Measurements from ENCODE around the gene PTPRT. TPM values are rescaled to one million over a fixed set of nuclear protein-coding genes. Genes with fewer than 3 reads are reported as not detected.

PTPRT gene
- polyA plus RNA-seq, 1 of the 3 experiments (the other 2 are of a cell fraction), result not detected

DNA sequence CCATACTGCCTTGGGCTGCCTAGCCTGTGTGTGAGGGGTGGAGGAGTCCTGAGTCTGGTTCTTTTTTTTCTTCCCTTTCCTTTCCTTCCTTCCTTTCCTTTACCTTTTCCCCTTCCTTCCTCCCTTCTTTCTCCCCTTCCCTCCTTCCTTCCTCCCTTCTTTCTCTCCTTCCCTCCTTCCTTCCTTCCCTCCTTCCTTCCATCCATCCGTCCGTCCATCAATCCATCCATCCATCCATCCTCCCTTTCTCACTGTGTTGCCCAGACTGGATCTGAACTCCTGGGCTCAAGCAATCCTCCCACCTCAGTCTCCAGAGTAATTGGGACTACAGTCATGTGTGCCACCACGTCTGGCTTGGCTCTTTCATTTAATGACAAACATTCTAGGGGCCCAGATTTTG, 820.8 kb downstream of the PTPRT start:
- POLR2A ChIA-PET, result no interaction called here
- Histone ChIP-seq H3K27me3 (ENCODE audit: insufficient read depth) (no peaks in the 10 kb centered on the region), H4K20me1 (ENCODE audit: insufficient read depth) (no peaks in the 10 kb centered on the region), H2AFZ (ENCODE audit: low read depth) (no peak overlapping the region), H3K27ac (ENCODE audit: low read depth in 2 of 2, low read length in 1 of 2) (no peak overlapping the region), H3K79me2 (ENCODE audit: insufficient read depth) (no peaks in the 10 kb centered on the region), H3K4me1 (ENCODE audit: control insufficient read depth in 1 of 2, insufficient read depth in 2 of 2, low read depth in 1 of 2, low read length in 1 of 2) (no peaks in the 10 kb centered on the region), H3K9me2 (no peaks in the 10 kb centered on the region), H3K36me3 (replicated peaks in 1 of 2; ENCODE audit: control insufficient read depth in 1 of 2, insufficient read depth in 2 of 2, low read length in 1 of 2) (no peaks in the 10 kb centered on the region), H3F3A (replicated peaks; ENCODE audit: insufficient read depth) (no peaks in the 10 kb centered on the region), H3K4me3 (ENCODE audit: low read depth in 2 of 2, low read length in 1 of 2) (no peak overlapping the region), H3K4me2 (no peak overlapping the region), H3K9me3 (no peaks in the 10 kb centered on the region), H3K9ac (no peak overlapping the region)
- WGBS (ENCODE audit: low lambda C conversion rate), result 45% methylated on average over 3 of the region's 3 CpGs
- CTCF ChIA-PET, result no interaction called here
- no peak for DNase-seq
- TF ChIP-seq RAD21 (IDR thresholded peaks at IDR 0.05; ENCODE audit: low read length) (no peak), SMC3 (IDR thresholded peaks at IDR 0.05; ENCODE audit: low read depth, low read length) (no peak), POLR2AphosphoS5 (IDR thresholded peaks at IDR 0.05; ENCODE audit: low read depth, low read length) (no peak), GATA2 (CRISPR knock-in tag; IDR thresholded peaks at IDR 0.05) (no peak), ELF1 (IDR thresholded peaks at IDR 0.05) (no peak), JUND (IDR thresholded peaks at IDR 0.05) (no peak), TAF1 (IDR thresholded peaks at IDR 0.05; ENCODE audit: borderline replicate concordance, low read depth, low read length) (no peak), MEF2A (IDR thresholded peaks at IDR 0.05; ENCODE audit: borderline replicate concordance, low read depth) (no peak), GABPA (IDR thresholded peaks at IDR 0.05; ENCODE audit: low read depth) (no peak), RXRA (IDR thresholded peaks at IDR 0.05; ENCODE audit: borderline replicate concordance, low read depth) (no peak), RCOR1 (IDR thresholded peaks at IDR 0.05; ENCODE audit: low read length) (no peak), TEAD4 (IDR thresholded peaks at IDR 0.05; ENCODE audit: borderline replicate concordance, insufficient read depth) (no peak), YY1 (IDR thresholded peaks at IDR 0.05; ENCODE audit: low read depth) (no peak)
- TF ChIP-seq, protein P1, sequence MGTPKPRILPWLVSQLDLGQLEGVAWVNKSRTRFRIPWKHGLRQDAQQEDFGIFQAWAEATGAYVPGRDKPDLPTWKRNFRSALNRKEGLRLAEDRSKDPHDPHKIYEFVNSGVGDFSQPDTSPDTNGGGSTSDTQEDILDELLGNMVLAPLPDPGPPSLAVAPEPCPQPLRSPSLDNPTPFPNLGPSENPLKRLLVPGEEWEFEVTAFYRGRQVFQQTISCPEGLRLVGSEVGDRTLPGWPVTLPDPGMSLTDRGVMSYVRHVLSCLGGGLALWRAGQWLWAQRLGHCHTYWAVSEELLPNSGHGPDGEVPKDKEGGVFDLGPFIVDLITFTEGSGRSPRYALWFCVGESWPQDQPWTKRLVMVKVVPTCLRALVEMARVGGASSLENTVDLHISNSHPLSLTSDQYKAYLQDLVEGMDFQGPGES (IDR thresholded peaks at IDR 0.05; ENCODE audit: low read depth, low read length), result no peak
- TF ChIP-seq, protein P2, sequence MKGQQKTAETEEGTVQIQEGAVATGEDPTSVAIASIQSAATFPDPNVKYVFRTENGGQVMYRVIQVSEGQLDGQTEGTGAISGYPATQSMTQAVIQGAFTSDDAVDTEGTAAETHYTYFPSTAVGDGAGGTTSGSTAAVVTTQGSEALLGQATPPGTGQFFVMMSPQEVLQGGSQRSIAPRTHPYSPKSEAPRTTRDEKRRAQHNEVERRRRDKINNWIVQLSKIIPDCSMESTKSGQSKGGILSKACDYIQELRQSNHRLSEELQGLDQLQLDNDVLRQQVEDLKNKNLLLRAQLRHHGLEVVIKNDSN (IDR thresholded peaks at IDR 0.05; ENCODE audit: borderline replicate concordance, low read depth), result no peak
- TF ChIP-seq, protein P3, sequence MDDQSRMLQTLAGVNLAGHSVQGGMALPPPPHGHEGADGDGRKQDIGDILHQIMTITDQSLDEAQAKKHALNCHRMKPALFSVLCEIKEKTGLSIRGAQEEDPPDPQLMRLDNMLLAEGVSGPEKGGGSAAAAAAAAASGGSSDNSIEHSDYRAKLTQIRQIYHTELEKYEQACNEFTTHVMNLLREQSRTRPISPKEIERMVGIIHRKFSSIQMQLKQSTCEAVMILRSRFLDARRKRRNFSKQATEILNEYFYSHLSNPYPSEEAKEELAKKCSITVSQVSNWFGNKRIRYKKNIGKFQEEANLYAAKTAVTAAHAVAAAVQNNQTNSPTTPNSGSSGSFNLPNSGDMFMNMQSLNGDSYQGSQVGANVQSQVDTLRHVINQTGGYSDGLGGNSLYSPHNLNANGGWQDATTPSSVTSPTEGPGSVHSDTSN (IDR thresholded peaks at IDR 0.05), result no peak
- TF ChIP-seq, protein P4, sequence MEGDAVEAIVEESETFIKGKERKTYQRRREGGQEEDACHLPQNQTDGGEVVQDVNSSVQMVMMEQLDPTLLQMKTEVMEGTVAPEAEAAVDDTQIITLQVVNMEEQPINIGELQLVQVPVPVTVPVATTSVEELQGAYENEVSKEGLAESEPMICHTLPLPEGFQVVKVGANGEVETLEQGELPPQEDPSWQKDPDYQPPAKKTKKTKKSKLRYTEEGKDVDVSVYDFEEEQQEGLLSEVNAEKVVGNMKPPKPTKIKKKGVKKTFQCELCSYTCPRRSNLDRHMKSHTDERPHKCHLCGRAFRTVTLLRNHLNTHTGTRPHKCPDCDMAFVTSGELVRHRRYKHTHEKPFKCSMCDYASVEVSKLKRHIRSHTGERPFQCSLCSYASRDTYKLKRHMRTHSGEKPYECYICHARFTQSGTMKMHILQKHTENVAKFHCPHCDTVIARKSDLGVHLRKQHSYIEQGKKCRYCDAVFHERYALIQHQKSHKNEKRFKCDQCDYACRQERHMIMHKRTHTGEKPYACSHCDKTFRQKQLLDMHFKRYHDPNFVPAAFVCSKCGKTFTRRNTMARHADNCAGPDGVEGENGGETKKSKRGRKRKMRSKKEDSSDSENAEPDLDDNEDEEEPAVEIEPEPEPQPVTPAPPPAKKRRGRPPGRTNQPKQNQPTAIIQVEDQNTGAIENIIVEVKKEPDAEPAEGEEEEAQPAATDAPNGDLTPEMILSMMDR (IDR thresholded peaks at IDR 0.05), result no peak
- TF ChIP-seq, protein P5, sequence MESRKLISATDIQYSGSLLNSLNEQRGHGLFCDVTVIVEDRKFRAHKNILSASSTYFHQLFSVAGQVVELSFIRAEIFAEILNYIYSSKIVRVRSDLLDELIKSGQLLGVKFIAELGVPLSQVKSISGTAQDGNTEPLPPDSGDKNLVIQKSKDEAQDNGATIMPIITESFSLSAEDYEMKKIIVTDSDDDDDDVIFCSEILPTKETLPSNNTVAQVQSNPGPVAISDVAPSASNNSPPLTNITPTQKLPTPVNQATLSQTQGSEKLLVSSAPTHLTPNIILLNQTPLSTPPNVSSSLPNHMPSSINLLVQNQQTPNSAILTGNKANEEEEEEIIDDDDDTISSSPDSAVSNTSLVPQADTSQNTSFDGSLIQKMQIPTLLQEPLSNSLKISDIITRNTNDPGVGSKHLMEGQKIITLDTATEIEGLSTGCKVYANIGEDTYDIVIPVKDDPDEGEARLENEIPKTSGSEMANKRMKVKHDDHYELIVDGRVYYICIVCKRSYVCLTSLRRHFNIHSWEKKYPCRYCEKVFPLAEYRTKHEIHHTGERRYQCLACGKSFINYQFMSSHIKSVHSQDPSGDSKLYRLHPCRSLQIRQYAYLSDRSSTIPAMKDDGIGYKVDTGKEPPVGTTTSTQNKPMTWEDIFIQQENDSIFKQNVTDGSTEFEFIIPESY (IDR thresholded peaks at IDR 0.05; ENCODE audit: borderline replicate concordance, low read depth), result no peak

Measured in SK-N-SH (cell line).